GM12864 (cell line): ENCODE results near the gene ANKS1A.

ENCODE experiments used
- DNase-seq: peaks from one replicate; pipeline ENCODE4 v3.0.0-alpha.2; 2011; ENCODE audit warnings: low read depth
- H3K4me3 ChIP-seq: 2 replicates; pipeline ENCODE4 v1.5.1; 2011; ENCODE audit warnings: mild to moderate bottlenecking, low read depth, low read length, control low read depth
- TF ChIP-seq, protein P1 (sequence below): IDR thresholded peaks from 2 replicates; pipeline ENCODE4 v1.5.1; 2011; ENCODE audit warnings: low read depth, mild to moderate bottlenecking, moderate library complexity, low read length, control low read depth, inconsistent platforms; ENCODE audit errors: missing control alignments

The ANKS1A gene

GRCh38 chr6:35080821-35081425 lies 191.9 kb downstream of the ANKS1A start:
- TF ChIP-seq, protein P1, sequence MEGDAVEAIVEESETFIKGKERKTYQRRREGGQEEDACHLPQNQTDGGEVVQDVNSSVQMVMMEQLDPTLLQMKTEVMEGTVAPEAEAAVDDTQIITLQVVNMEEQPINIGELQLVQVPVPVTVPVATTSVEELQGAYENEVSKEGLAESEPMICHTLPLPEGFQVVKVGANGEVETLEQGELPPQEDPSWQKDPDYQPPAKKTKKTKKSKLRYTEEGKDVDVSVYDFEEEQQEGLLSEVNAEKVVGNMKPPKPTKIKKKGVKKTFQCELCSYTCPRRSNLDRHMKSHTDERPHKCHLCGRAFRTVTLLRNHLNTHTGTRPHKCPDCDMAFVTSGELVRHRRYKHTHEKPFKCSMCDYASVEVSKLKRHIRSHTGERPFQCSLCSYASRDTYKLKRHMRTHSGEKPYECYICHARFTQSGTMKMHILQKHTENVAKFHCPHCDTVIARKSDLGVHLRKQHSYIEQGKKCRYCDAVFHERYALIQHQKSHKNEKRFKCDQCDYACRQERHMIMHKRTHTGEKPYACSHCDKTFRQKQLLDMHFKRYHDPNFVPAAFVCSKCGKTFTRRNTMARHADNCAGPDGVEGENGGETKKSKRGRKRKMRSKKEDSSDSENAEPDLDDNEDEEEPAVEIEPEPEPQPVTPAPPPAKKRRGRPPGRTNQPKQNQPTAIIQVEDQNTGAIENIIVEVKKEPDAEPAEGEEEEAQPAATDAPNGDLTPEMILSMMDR = no peak
- DNase-seq = no peak
- H3K4me3 ChIP-seq = no peak overlapping the region

- TF ChIP-seq, protein P1 = no peak
- no peak overlapping the region for H3K4me3 ChIP-seq
- DNase-seq = no peak
These were observed 192.4 kb downstream of the ANKS1A start for GRCh38 chr6:35081426-35081851.

DNA sequence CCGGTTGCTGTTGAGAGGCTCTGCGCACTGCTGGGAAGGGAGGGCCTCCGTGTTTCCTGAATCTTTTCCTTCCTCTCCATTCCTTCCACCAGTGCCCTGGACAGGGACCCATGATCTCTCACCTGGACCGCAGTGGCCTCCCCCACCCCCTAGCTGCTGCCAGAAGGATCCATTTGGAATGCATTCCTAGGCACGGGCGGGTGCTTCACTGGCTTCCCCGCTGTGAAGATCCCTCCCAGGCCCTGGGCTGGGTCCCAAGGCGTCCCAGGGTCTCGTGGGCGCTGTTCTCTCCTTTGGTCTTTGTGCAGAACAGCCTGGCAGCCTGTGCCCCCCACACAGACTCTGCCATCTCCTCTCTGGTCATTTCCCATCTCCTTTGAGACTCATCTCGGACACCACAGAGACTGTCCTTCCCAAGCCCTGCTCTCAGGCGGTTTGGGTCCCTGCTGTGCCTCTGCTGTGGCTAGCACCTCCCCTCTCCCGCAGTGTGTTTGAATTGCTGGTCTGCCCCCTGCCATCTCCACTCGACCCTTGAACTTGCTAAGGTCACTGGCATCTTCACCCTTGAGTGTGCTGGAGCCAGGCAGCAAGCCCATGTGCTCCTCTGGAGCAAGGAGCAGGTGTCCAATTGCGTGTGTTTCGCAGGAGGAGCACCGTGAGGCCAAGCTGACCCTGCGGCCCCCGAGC lies 193.1 kb downstream of the ANKS1A start:
- TF ChIP-seq, protein P1 = no peak
- DNase-seq = no peak
- H3K4me3 ChIP-seq = no peak overlapping the region

GRCh38 chr6:35082733-35083403 lies 193.8 kb downstream of the ANKS1A start:
- TF ChIP-seq, protein P1 = no peak

GRCh38 chr6:35083507-35083906 lies 194.5 kb downstream of the ANKS1A start:
- H3K4me3 ChIP-seq = no peak overlapping the region
- DNase-seq = no peak
- TF ChIP-seq, protein P1 = no peak

More at GRCh38 chr6:35082733-35083403, 193.8 kb downstream of the ANKS1A start:
- no peak for DNase-seq
- H3K4me3 ChIP-seq = no peak overlapping the region

DNA sequence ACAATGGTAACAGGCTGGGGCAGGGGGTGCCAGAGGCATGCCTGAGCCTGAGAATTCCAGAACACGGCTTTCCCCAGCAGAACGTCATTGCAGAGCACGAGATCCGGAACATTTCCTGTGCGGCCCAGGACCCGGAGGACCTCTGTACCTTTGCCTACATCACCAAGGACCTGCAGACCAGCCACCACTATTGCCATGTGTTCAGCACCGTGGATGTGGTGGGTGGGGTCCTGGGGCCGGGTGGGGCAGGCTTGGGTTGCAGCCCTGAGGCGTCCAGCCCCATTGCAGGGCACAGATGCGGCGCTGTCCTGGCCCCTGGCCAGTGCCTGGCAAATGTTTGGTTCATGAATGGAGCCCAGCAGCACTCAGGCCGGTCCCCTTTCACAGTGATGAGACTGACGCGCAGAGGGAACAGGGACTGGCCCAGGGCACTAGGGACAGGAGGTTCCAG lies 195.0 kb downstream of the ANKS1A start:
- DNase-seq = no peak
- TF ChIP-seq, protein P1 = no peak
- no peak overlapping the region for H3K4me3 ChIP-seq
